HEK293 (cell line): ENCODE data around the gene NYAP2.

Experiments
- CTCF ChIA-PET: fragments of 350-600 bp; formaldehyde crosslinking; extraction: SDS; loops from one replicate; lab custom pipeline; 2021; ENCODE audit warnings: antibody characterized with exemption; lab: Yijun Ruan, JAX
- POLR2A ChIA-PET: fragments of 300-600 bp; formaldehyde crosslinking; extraction: SDS; loops from one replicate; lab custom pipeline; 2020; ENCODE audit warnings: antibody characterized with exemption, inconsistent platforms; lab: Yijun Ruan, JAX
- H3K27ac ChIP-seq: fragments of 200-500 bp; sonication (Bioruptor generic); 2 replicates; pipeline ENCODE4 v1.5.1; 2014; ENCODE audit warnings: low read depth, low read length, control low read depth, inconsistent platforms; ENCODE audit errors: extremely low read depth
- H3K36me3 ChIP-seq, 2 experiments: fragments of 200-500 bp in 1 of 2; sonication (Bioruptor generic) in 1 of 2; 1 replicate in 1 of 2; 2 replicates in 1 of 2; pipeline ENCODE4 v1.5.1; 2014 to 2017; ENCODE audit warnings: inconsistent platforms in 2 of 2, low read length in 2 of 2; ENCODE audit not compliant: control insufficient read depth in 2 of 2, insufficient read depth in 1 of 2
- H3K4me1 ChIP-seq: fragments of 200-500 bp; sonication (Bioruptor generic); 2 replicates; pipeline ENCODE4 v1.5.1; 2014; ENCODE audit warnings: mild to moderate bottlenecking, low read length, inconsistent platforms; ENCODE audit not compliant: control insufficient read depth, insufficient read depth
- H3K4me3 ChIP-seq: 2 replicates; pipeline ENCODE4 v1.5.1; 2011; ENCODE audit warnings: low read depth, mild to moderate bottlenecking, control low read depth, low read length, moderate library complexity
- H3K9me3 ChIP-seq: fragments of 200-500 bp; sonication (Bioruptor generic); 2 replicates; pipeline ENCODE4 v1.5.1; 2014; ENCODE audit warnings: low read depth, low read length, inconsistent platforms; ENCODE audit not compliant: control insufficient read depth, insufficient read depth
- GLI2 ChIP-seq: fragments of 450-650 bp; formaldehyde crosslinking; IDR thresholded peaks from 2 replicates; pipeline ENCODE4; 2017; ENCODE audit warnings: missing biosample characterization, missing genetic modification characterization, low read depth, borderline replicate concordance
- KLF1 ChIP-seq: fragments of 450-650 bp; formaldehyde crosslinking; IDR thresholded peaks from 2 replicates; pipeline ENCODE4 v1.5.1; 2016; ENCODE audit warnings: missing biosample characterization, missing genetic modification characterization
- SP2 ChIP-seq: fragments of 450-650 bp; formaldehyde crosslinking; IDR thresholded peaks from 2 replicates; pipeline ENCODE4 v1.5.1; 2016; ENCODE audit warnings: missing biosample characterization, missing genetic modification characterization
- ZBTB1 ChIP-seq: fragments of 450-650 bp; formaldehyde crosslinking; IDR thresholded peaks from 2 replicates; pipeline ENCODE4 v1.5.1; 2016; ENCODE audit warnings: missing biosample characterization, missing genetic modification characterization
- ZFP37 ChIP-seq: fragments of 450-650 bp; formaldehyde crosslinking; IDR thresholded peaks from 2 replicates; pipeline ENCODE4 v1.5.1; 2016; ENCODE audit warnings: missing biosample characterization, missing genetic modification characterization
- ZFP41 ChIP-seq: fragments of 450-650 bp; formaldehyde crosslinking; IDR thresholded peaks from 2 replicates; pipeline ENCODE4 v1.5.1; 2016; ENCODE audit warnings: missing biosample characterization, missing genetic modification characterization, borderline replicate concordance
- ZNF114 ChIP-seq: fragments of 450-650 bp; formaldehyde crosslinking; IDR thresholded peaks from 2 replicates; pipeline ENCODE4 v1.5.0; 2017; ENCODE audit warnings: missing biosample characterization, missing genetic modification characterization
- ZNF211 ChIP-seq: fragments of 450-650 bp; formaldehyde crosslinking; IDR thresholded peaks from 2 replicates; pipeline ENCODE4 v1.5.1; 2016; ENCODE audit warnings: low read depth, missing biosample characterization, missing genetic modification characterization
- ZNF223 ChIP-seq: fragments of 450-650 bp; formaldehyde crosslinking; IDR thresholded peaks from 2 replicates; pipeline ENCODE4 v1.5.1; 2016; ENCODE audit warnings: missing biosample characterization, missing genetic modification characterization
- ZNF335 ChIP-seq: fragments of 450-650 bp; formaldehyde crosslinking; conservative IDR thresholded peaks from 2 replicates; pipeline ENCODE4 v1.5.1; 2016; ENCODE audit warnings: missing biosample characterization, missing genetic modification characterization
- ZNF658 ChIP-seq: fragments of 450-650 bp; formaldehyde crosslinking; IDR thresholded peaks from 2 replicates; pipeline ENCODE4; 2016; ENCODE audit warnings: missing biosample characterization, missing genetic modification characterization
- ZNF76 ChIP-seq: fragments of 450-650 bp; formaldehyde crosslinking; IDR thresholded peaks from 2 replicates; pipeline ENCODE4; 2016; ENCODE audit warnings: low read depth, missing biosample characterization, missing genetic modification characterization, borderline replicate concordance
- ZNF843 ChIP-seq: fragments of 450-650 bp; formaldehyde crosslinking; IDR thresholded peaks from 2 replicates; pipeline ENCODE4 v1.5.1; 2016; ENCODE audit warnings: missing biosample characterization, missing genetic modification characterization
- TF ChIP-seq, protein P1 (sequence below): fragments of 450-650 bp; formaldehyde crosslinking; IDR thresholded peaks from 2 replicates; pipeline ENCODE4 v1.5.1; 2017; ENCODE audit warnings: missing biosample characterization, mild to moderate bottlenecking, missing genetic modification characterization, moderate library complexity
- TF ChIP-seq, protein P2 (sequence below): fragments of 450-650 bp; IDR thresholded peaks from 2 replicates; pipeline ENCODE4 v1.5.1; 2018; ENCODE audit warnings: missing biosample characterization, mild to moderate bottlenecking, missing genetic modification characterization
- TF ChIP-seq, protein P3 (sequence below): sonication (generic); formaldehyde crosslinking; IDR thresholded peaks from 2 replicates; pipeline ENCODE4 v1.8.1; 2022; ENCODE audit warnings: mild to moderate bottlenecking, moderate library complexity, missing genetic modification reagents
- TF ChIP-seq, protein P4 (sequence below): fragments of 450-650 bp; formaldehyde crosslinking; IDR thresholded peaks from 2 replicates; pipeline ENCODE4 v1.5.1; 2016; ENCODE audit warnings: missing biosample characterization, missing genetic modification characterization

The NYAP2 gene

DNA sequence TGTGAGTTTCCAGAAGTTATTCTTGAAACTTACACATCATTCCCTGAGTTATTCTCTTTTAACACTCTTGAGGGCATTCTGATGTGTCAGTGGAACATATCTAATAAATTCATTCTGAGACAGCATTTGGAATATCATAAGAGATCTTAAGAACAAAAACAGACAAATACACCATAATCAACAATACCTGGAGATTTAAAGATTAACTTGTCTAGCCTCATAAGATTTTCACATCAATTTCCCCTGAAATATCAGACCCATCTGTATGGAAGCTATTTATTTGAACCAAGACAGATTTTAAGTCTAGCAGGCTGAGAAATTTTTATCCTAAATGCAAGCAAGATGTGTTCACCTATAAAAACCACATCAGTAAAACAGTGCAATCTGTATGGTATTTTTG lies 181.6 kb downstream of the NYAP2 start (continued):
- TF ChIP-seq, protein P1, sequence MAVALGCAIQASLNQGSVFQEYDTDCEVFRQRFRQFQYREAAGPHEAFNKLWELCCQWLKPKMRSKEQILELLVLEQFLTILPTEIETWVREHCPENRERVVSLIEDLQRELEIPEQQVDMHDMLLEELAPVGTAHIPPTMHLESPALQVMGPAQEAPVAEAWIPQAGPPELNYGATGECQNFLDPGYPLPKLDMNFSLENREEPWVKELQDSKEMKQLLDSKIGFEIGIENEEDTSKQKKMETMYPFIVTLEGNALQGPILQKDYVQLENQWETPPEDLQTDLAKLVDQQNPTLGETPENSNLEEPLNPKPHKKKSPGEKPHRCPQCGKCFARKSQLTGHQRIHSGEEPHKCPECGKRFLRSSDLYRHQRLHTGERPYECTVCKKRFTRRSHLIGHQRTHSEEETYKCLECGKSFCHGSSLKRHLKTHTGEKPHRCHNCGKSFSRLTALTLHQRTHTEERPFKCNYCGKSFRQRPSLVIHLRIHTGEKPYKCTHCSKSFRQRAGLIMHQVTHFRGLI (tag by site-specific recombination) = no peak
- TF ChIP-seq, all 188 proteins: peak for 0

DNA sequence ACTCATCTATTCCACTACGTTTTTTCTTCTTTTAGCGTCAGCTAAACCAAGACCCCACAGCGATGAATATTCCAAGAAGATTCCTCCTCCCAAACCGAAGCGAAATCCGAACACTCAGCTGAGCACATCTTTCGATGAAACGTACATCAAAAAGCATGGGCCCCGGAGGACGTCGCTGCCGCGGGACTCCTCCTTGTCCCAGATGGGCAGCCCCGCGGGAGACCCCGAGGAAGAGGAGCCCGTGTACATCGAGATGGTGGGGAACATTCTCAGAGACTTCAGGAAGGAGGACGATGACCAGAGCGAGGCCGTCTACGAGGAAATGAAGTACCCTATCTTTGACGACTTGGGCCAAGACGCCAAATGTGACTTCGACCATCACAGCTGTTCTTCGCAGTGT lies 182.4 kb downstream of the NYAP2 start:
- Histone ChIP-seq H3K27ac (no peak overlapping the region), H3K4me3 (no peak overlapping the region), H3K4me1 (no peaks in the 10 kb centered on the region), H3K36me3 (no peaks in the 10 kb centered on the region), H3K9me3 (no peaks in the 10 kb centered on the region)
- ChIA-PET POLR2A (no interaction called here), CTCF (no interaction called here)
- TF ChIP-seq ZNF211 (tag by site-specific recombination) = no peak
- no peak for TF ChIP-seq ZNF658 (tag by site-specific recombination)
- no peak for TF ChIP-seq ZNF114
- TF ChIP-seq, protein P1 (tag by site-specific recombination) = no peak
- TF ChIP-seq ZFP37 (tag by site-specific recombination) = no peak
- TF ChIP-seq, protein P2, sequence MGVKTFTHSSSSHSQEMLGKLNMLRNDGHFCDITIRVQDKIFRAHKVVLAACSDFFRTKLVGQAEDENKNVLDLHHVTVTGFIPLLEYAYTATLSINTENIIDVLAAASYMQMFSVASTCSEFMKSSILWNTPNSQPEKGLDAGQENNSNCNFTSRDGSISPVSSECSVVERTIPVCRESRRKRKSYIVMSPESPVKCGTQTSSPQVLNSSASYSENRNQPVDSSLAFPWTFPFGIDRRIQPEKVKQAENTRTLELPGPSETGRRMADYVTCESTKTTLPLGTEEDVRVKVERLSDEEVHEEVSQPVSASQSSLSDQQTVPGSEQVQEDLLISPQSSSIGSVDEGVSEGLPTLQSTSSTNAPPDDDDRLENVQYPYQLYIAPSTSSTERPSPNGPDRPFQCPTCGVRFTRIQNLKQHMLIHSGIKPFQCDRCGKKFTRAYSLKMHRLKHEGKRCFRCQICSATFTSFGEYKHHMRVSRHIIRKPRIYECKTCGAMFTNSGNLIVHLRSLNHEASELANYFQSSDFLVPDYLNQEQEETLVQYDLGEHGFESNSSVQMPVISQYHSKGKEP (tag by site-specific recombination) = no peak
- no peak for TF ChIP-seq ZNF76
- TF ChIP-seq, protein P3, sequence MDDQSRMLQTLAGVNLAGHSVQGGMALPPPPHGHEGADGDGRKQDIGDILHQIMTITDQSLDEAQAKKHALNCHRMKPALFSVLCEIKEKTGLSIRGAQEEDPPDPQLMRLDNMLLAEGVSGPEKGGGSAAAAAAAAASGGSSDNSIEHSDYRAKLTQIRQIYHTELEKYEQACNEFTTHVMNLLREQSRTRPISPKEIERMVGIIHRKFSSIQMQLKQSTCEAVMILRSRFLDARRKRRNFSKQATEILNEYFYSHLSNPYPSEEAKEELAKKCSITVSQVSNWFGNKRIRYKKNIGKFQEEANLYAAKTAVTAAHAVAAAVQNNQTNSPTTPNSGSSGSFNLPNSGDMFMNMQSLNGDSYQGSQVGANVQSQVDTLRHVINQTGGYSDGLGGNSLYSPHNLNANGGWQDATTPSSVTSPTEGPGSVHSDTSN = no peak
- no peak for TF ChIP-seq GLI2 (tag by site-specific recombination)
- TF ChIP-seq ZFP41 (tag by site-specific recombination) = no peak
- no peak for TF ChIP-seq ZNF335 (tag by site-specific recombination)
- no peak for TF ChIP-seq SP2 (tag by site-specific recombination)
- TF ChIP-seq, protein P4, sequence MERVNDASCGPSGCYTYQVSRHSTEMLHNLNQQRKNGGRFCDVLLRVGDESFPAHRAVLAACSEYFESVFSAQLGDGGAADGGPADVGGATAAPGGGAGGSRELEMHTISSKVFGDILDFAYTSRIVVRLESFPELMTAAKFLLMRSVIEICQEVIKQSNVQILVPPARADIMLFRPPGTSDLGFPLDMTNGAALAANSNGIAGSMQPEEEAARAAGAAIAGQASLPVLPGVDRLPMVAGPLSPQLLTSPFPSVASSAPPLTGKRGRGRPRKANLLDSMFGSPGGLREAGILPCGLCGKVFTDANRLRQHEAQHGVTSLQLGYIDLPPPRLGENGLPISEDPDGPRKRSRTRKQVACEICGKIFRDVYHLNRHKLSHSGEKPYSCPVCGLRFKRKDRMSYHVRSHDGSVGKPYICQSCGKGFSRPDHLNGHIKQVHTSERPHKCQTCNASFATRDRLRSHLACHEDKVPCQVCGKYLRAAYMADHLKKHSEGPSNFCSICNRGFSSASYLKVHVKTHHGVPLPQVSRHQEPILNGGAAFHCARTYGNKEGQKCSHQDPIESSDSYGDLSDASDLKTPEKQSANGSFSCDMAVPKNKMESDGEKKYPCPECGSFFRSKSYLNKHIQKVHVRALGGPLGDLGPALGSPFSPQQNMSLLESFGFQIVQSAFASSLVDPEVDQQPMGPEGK = no peak
- TF ChIP-seq ZBTB1 (tag by site-specific recombination) = no peak
- no peak for TF ChIP-seq KLF1 (tag by site-specific recombination)
- TF ChIP-seq ZNF843 = no peak
- no peak for TF ChIP-seq ZNF223 (tag by site-specific recombination)
